ENCODE data around the gene CDO1. TPM values are rescaled to one million over a fixed set of nuclear protein-coding genes. Genes with fewer than 3 reads are reported as not detected.

CDO1 gene
- total and polyA plus RNA-seq, 9 of the 15 experiments (the other 6 are each of a cell fraction or from before 2014, with no cell fraction given), result 0.16 to 0.22 TPM; not detected in 7

GRCh38 chr5:115829913-115830312 is 13.5 kb upstream of the CDO1 start:
- Histone ChIP-seq H3K36me3 (ENCODE audit: control insufficient read depth, insufficient read depth, low read length) (peaks cover 52% of the 10 kb centered on the region), H3K4me1 (replicated peaks in 1 of 2; ENCODE audit: control insufficient read depth in 2 of 2, insufficient read depth in 2 of 2, low read length in 2 of 2) (no peaks in the 10 kb centered on the region), H3K9ac (ENCODE audit: insufficient read depth in 1 of 2, low read depth in 2 of 2, low read length in 2 of 2) (no peak overlapping the region), H3K9me1 (ENCODE audit: control insufficient read depth, insufficient read depth, low read length) (no peaks in the 10 kb centered on the region), H3K27me3 (ENCODE audit: control insufficient read depth in 2 of 2, insufficient read depth in 2 of 2, low read length in 2 of 2) (no peaks in the 10 kb centered on the region), H4K20me1 (replicated peaks; ENCODE audit: control insufficient read depth, insufficient read depth, low read length) (no peaks in the 10 kb centered on the region), H3K9me3 (replicated peaks; ENCODE audit: control insufficient read depth, insufficient read depth, low read depth, low read length) (no peaks in the 10 kb centered on the region), H2AFZ (ENCODE audit: low read depth, low read length) (no peak overlapping the region), H3K4me3 (no peak overlapping the region), H3K79me2 (ENCODE audit: control insufficient read depth, insufficient read depth, low read length) (no peaks in the 10 kb centered on the region), H3K4me2 (ENCODE audit: insufficient read depth, low read length) (no peak overlapping the region), H3K27ac (ENCODE audit: extremely low read depth, low read depth, low read length) (no peak overlapping the region)
- CTCF ChIA-PET (ENCODE audit: low intra/inter-chr PET ratio), result no interaction called here
- FAIRE-seq, result no peak
- intact Hi-C loops (cut with micrococcal nuclease) (loop anchor here (2.0 to 10.0 kb wide), 2 partner anchors 195 to 205 kb away; partner anchors contain the start of gene ARL14EPL), in situ Hi-C loops (cut with MboI) (no loop called here)
- 97% methylated on average over 3 of the region's 5 CpGs for WGBS (ENCODE audit: insufficient coverage, low coverage, missing lambda C conversion rate)
- ATAC-seq, result no peak
- POLR2A ChIA-PET, result interaction anchor here (0.6 kb wide), 1 partner anchor 10 kb away, joined by 4 read pairs; no protein-coding TSS in a partner anchor
- DNase-seq (ENCODE audit: extremely low read depth in 1 of 4, low spot score in 3 of 4), result no peak
- BruUV-seq (replicated peaks), result no TSS peak
- TF ChIP-seq ESRRA (IDR thresholded peaks at IDR 0.05; ENCODE audit: borderline replicate concordance, low read depth), result no peak
- TF ChIP-seq RB1 (IDR thresholded peaks at IDR 0.05; ENCODE audit: low read depth), result no peak
- no peak for TF ChIP-seq POLR3G (IDR thresholded peaks at IDR 0.05; ENCODE audit: extremely low read depth, insufficient read length, insufficient replicate concordance)
- TF ChIP-seq ZBTB17 (CRISPR knock-in tag; IDR thresholded peaks at IDR 0.05), result no peak
- no peak for TF ChIP-seq ZNF23 (CRISPR knock-in tag; IDR thresholded peaks at IDR 0.05)
- TF ChIP-seq ZNF134 (CRISPR knock-in tag; conservative IDR thresholded peaks at IDR 0.05), result no peak

GRCh38 chr5:115825948-115826347 is 9.5 kb upstream of the CDO1 start:
- ChIA-PET POLR2A (no interaction called here), CTCF (ENCODE audit: low intra/inter-chr PET ratio) (no interaction called here)
- Histone ChIP-seq H3K4me3 (no peak overlapping the region), H3K27ac (ENCODE audit: extremely low read depth, low read depth, low read length) (no peak overlapping the region), H4K20me1 (replicated peaks; ENCODE audit: control insufficient read depth, insufficient read depth, low read length) (no peaks in the 10 kb centered on the region), H3K36me3 (ENCODE audit: control insufficient read depth, insufficient read depth, low read length) (peaks cover 20% of the 10 kb centered on the region; the same call in 2 of the 3 replicates), H3K9me3 (replicated peaks; ENCODE audit: control insufficient read depth, insufficient read depth, low read depth, low read length) (no peaks in the 10 kb centered on the region), H3K9me1 (ENCODE audit: control insufficient read depth, insufficient read depth, low read length) (no peaks in the 10 kb centered on the region), H3K79me2 (ENCODE audit: control insufficient read depth, insufficient read depth, low read length) (no peaks in the 10 kb centered on the region), H3K27me3 (ENCODE audit: control insufficient read depth in 2 of 2, insufficient read depth in 2 of 2, low read length in 2 of 2) (no peaks in the 10 kb centered on the region), H3K4me2 (ENCODE audit: insufficient read depth, low read length) (no peak overlapping the region), H3K9ac (ENCODE audit: insufficient read depth in 1 of 2, low read depth in 2 of 2, low read length in 2 of 2) (no peak overlapping the region), H2AFZ (ENCODE audit: low read depth, low read length) (no peak overlapping the region), H3K4me1 (replicated peaks in 1 of 2; ENCODE audit: control insufficient read depth in 2 of 2, insufficient read depth in 2 of 2, low read length in 2 of 2) (no peaks in the 10 kb centered on the region)
- FAIRE-seq (no peak), ATAC-seq (no peak), DNase-seq (ENCODE audit: extremely low read depth in 1 of 4, low spot score in 3 of 4) (no peak)
- intact Hi-C loops (cut with micrococcal nuclease), result no loop called here
- no TSS peak for BruUV-seq (replicated peaks)
- 70% methylated on average over 4 of the region's 4 CpGs for WGBS (ENCODE audit: insufficient coverage, low coverage, missing lambda C conversion rate)
- in situ Hi-C loops (cut with MboI), result no loop called here
- TF ChIP-seq, protein P1, sequence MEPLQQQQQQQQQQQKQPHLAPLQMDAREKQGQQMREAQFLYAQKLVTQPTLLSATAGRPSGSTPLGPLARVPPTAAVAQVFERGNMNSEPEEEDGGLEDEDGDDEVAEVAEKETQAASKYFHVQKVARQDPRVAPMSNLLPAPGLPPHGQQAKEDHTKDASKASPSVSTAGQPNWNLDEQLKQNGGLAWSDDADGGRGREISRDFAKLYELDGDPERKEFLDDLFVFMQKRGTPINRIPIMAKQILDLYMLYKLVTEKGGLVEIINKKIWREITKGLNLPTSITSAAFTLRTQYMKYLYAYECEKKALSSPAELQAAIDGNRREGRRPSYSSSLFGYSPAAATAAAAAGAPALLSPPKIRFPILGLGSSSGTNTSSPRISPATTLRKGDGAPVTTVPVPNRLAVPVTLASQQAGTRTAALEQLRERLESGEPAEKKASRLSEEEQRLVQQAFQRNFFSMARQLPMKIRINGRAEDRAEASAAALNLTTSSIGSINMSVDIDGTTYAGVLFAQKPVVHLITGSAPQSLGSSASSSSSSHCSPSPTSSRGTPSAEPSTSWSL (CRISPR knock-in tag; IDR thresholded peaks at IDR 0.05; ENCODE audit: borderline replicate concordance), result no peak
- TF ChIP-seq POLR2B (IDR thresholded peaks at IDR 0.05; ENCODE audit: low read depth, partially characterized antibody), result no peak
- TF ChIP-seq SMC3 (conservative IDR thresholded peaks at IDR 0.05; ENCODE audit: insufficient read depth, low read depth, low read length), result no peak
- no peak for TF ChIP-seq RBFOX2 (IDR thresholded peaks at IDR 0.05; ENCODE audit: low read depth, low read length)
- TF ChIP-seq HMG20A (CRISPR knock-in tag; conservative IDR thresholded peaks at IDR 0.05), result no peak
- TF ChIP-seq RBM25 (IDR thresholded peaks at IDR 0.05; ENCODE audit: low read depth, low read length, severe bottlenecking), result no peak
- TF ChIP-seq ZNF347 (CRISPR knock-in tag; IDR thresholded peaks at IDR 0.05; ENCODE audit: low read depth), result no peak
- TF ChIP-seq ZNF121 (CRISPR knock-in tag; conservative IDR thresholded peaks at IDR 0.05), result no peak
- no peak for TF ChIP-seq TCFL5 (CRISPR knock-in tag; conservative IDR thresholded peaks at IDR 0.05)
- no peak for TF ChIP-seq HDAC1 (IDR thresholded peaks at IDR 0.05)
- TF ChIP-seq HNRNPH1 (optimal IDR thresholded peaks at IDR 0.05; ENCODE audit: low read depth, low read length), result no peak
- no peak for TF ChIP-seq PPARD (CRISPR knock-in tag; IDR thresholded peaks at IDR 0.05)
